IMR-90 (cell line): ENCODE measurements around the gene ITPKA. TPM values are rescaled to one million over a fixed set of nuclear protein-coding genes. Genes with fewer than 3 reads are reported as not detected.

Experiments
- ATAC-seq: fragments of 200-7000 bp; cut with Tn5 transposase; 2 replicates; pipeline ENCODE4 v1.9.1; 2020; ENCODE audit warnings: low read depth, mild to moderate bottlenecking, moderate library complexity
- BruUV-seq: library from RNA; stranded (reverse); fragments of 400-500 nt; replicated peaks from 2 replicates; lab custom pipeline; 2021; lab: Mats Ljungman, UMichigan
- CTCF ChIA-PET: fragments of 300-600 bp; formaldehyde crosslinking; extraction: SDS; loops from one replicate; lab custom pipeline; 2021; ENCODE audit warnings: antibody characterized with exemption; lab: Yijun Ruan, JAX
- POLR2A ChIA-PET: fragments of 300-600 bp; sonication (Branson Sonifier 250); formaldehyde crosslinking; loops from one replicate; lab custom pipeline; 2022; ENCODE audit warnings: antibody characterized with exemption; ENCODE audit not compliant: unreplicated experiment; lab: Charles Lee
- DNase-seq: peaks from one replicate; pipeline ENCODE4 v3.0.0; 2013
- H2AFZ ChIP-seq: replicated peaks from 2 replicates; pipeline ENCODE3; 2013; ENCODE audit warnings: low read length, mild to moderate bottlenecking; ENCODE audit not compliant: poor library complexity
- H2AK5ac ChIP-seq: 2 replicates; pipeline ENCODE4 v1.6.1; 2013; ENCODE audit warnings: low read depth, low read length, inconsistent platforms
- H2AK9ac ChIP-seq: replicated peaks from 2 replicates; pipeline ENCODE3; 2013; ENCODE audit warnings: mild to moderate bottlenecking, low read depth, low read length, moderate library complexity; ENCODE audit not compliant: poor library complexity
- H2BK120ac ChIP-seq: 2 replicates; pipeline ENCODE4 v1.6.1; 2013; ENCODE audit warnings: low read depth, low read length, inconsistent platforms
- H2BK15ac ChIP-seq: 3 replicates; pipeline ENCODE4 v1.6.1; 2013; ENCODE audit warnings: low read depth, low read length, inconsistent platforms
- H2BK20ac ChIP-seq: 2 replicates; pipeline ENCODE4 v1.6.1; 2013; ENCODE audit warnings: low read depth, mild to moderate bottlenecking, inconsistent platforms, low read length, moderate library complexity
- H2BK5ac ChIP-seq: 2 replicates; pipeline ENCODE4 v1.6.1; 2013; ENCODE audit warnings: mild to moderate bottlenecking, low read depth, low read length, inconsistent platforms; ENCODE audit not compliant: poor library complexity, severe bottlenecking
- H3K14ac ChIP-seq: replicated peaks from 2 replicates; pipeline ENCODE4 v1.6.1; 2013; ENCODE audit warnings: low read depth, low read length, inconsistent platforms
- H3K18ac ChIP-seq: 2 replicates; pipeline ENCODE4 v1.6.1; 2013; ENCODE audit warnings: low read depth, low read length, control low read depth
- H3K23ac ChIP-seq: 2 replicates; pipeline ENCODE4 v1.6.1; 2013; ENCODE audit warnings: low read depth, low read length, inconsistent platforms
- H3K27ac ChIP-seq: 2 replicates; pipeline ENCODE4 v1.5.1; 2013; ENCODE audit warnings: mild to moderate bottlenecking, control low read depth, low read length; ENCODE audit not compliant: insufficient read depth
- H3K27me3 ChIP-seq: 2 replicates; pipeline ENCODE4 v1.6.1; 2013; ENCODE audit warnings: low read length; ENCODE audit not compliant: control insufficient read depth, insufficient read depth
- H3K36me3 ChIP-seq: 2 replicates; pipeline ENCODE4 v1.6.1; 2013; ENCODE audit warnings: low read length, mixed read lengths; ENCODE audit not compliant: control insufficient read depth, insufficient read depth
- H3K4ac ChIP-seq: 2 replicates; pipeline ENCODE4 v1.6.1; 2013; ENCODE audit warnings: low read depth, low read length, inconsistent platforms
- H3K4me1 ChIP-seq: 2 replicates; pipeline ENCODE4 v1.6.1; 2013; ENCODE audit warnings: low read length, mixed read lengths; ENCODE audit not compliant: control insufficient read depth, insufficient read depth
- H3K4me2 ChIP-seq: 2 replicates; pipeline ENCODE4 v1.6.1; 2013; ENCODE audit warnings: low read depth, mild to moderate bottlenecking, control low read depth, low read length, moderate library complexity
- H3K4me3 ChIP-seq: 2 replicates; pipeline ENCODE4 v1.5.1; 2013; ENCODE audit warnings: low read depth, mild to moderate bottlenecking, control low read depth, low read length, moderate library complexity; ENCODE audit not compliant: insufficient read depth
- H3K56ac ChIP-seq: 2 replicates; pipeline ENCODE4 v1.6.1; 2013; ENCODE audit warnings: low read length, inconsistent platforms; ENCODE audit not compliant: insufficient read depth; ENCODE audit errors: extremely low read depth
- H3K79me1 ChIP-seq, 2 experiments: 2 replicates each; pipeline ENCODE4 v1.6.1; 2013; ENCODE audit warnings: low read length in 2 of 2, inconsistent platforms in 1 of 2, low read depth in 1 of 2
- H3K9ac ChIP-seq: 2 replicates; pipeline ENCODE4 v1.6.1; 2013; ENCODE audit warnings: low read depth, low read length, control low read depth
- H3K9me1 ChIP-seq: 2 replicates; pipeline ENCODE4 v1.6.1; 2013; ENCODE audit warnings: low read length, inconsistent platforms; ENCODE audit not compliant: insufficient read depth
- H3K9me3 ChIP-seq: 2 replicates; pipeline ENCODE4 v1.6.1; 2013; ENCODE audit warnings: low read length; ENCODE audit not compliant: control insufficient read depth, insufficient read depth
- H4K20me1 ChIP-seq: 2 replicates; pipeline ENCODE4 v1.6.1; 2013; ENCODE audit warnings: low read length, inconsistent platforms; ENCODE audit not compliant: insufficient read depth
- H4K5ac ChIP-seq: 2 replicates; pipeline ENCODE4 v1.6.1; 2013; ENCODE audit warnings: mild to moderate bottlenecking, low read depth, low read length, control low read depth
- H4K8ac ChIP-seq, 2 experiments: 2 replicates each; pipeline ENCODE4 v1.6.1; 2013; ENCODE audit warnings: low read depth in 2 of 2, low read length in 2 of 2, control low read depth in 1 of 2, inconsistent platforms in 1 of 2
- H4K91ac ChIP-seq: 2 replicates; pipeline ENCODE4 v1.6.1; 2013; ENCODE audit warnings: low read depth, low read length, inconsistent platforms; ENCODE audit not compliant: insufficient read depth
- BHLHE40 ChIP-seq: fragments of 150-350 bp; IDR thresholded peaks from 2 replicates; pipeline ENCODE4 v1.6.1; 2016; ENCODE audit warnings: mild to moderate bottlenecking, low read depth, low read length
- CEBPB ChIP-seq: IDR thresholded peaks from 2 replicates; pipeline ENCODE4 v1.6.1; 2012; ENCODE audit warnings: low read depth, low read length, improper control_type of control experiment
- CHD1 ChIP-seq: IDR thresholded peaks from 2 replicates; pipeline ENCODE4 v1.6.1; 2012; ENCODE audit warnings: low read depth, low read length, improper control_type of control experiment
- CTCF ChIP-seq: conservative IDR thresholded peaks from 2 replicates; pipeline ENCODE4 v1.5.1; 2012; ENCODE audit warnings: mild to moderate bottlenecking, low read depth, low read length, improper control_type of control experiment
- ELK1 ChIP-seq: fragments of 150-350 bp; IDR thresholded peaks from 2 replicates; pipeline ENCODE4 v1.6.1; 2016; ENCODE audit warnings: low read depth, mild to moderate bottlenecking, low read length, moderate library complexity, borderline replicate concordance
- FOS ChIP-seq: fragments of 150-350 bp; IDR thresholded peaks from 2 replicates; pipeline ENCODE4 v1.6.1; 2016; ENCODE audit warnings: low read depth, low read length
- MAFK ChIP-seq: IDR thresholded peaks from 2 replicates; pipeline ENCODE4 v1.6.1; 2012; ENCODE audit warnings: low read depth, low read length, improper control_type of control experiment
- MAZ ChIP-seq: IDR thresholded peaks from 2 replicates; pipeline ENCODE4 v1.6.1; 2012; ENCODE audit warnings: low read depth, mild to moderate bottlenecking, low read length, improper control_type of control experiment, moderate library complexity, borderline replicate concordance
- MXI1 ChIP-seq: IDR thresholded peaks from 2 replicates; pipeline ENCODE4 v1.6.1; 2012; ENCODE audit warnings: low read depth, mild to moderate bottlenecking, low read length, moderate library complexity, borderline replicate concordance
- NFE2L2 ChIP-seq: fragments of 150-350 bp; IDR thresholded peaks from 2 replicates; pipeline ENCODE4 v1.6.1; 2016; ENCODE audit warnings: low read depth, mild to moderate bottlenecking, low read length
- POLR2A ChIP-seq: IDR thresholded peaks from 2 replicates; pipeline ENCODE4 v1.6.1; 2012; ENCODE audit warnings: mild to moderate bottlenecking, low read depth, low read length
- RAD21 ChIP-seq: IDR thresholded peaks from 2 replicates; pipeline ENCODE4 v1.6.1; 2012; ENCODE audit warnings: low read length, improper control_type of control experiment
- RCOR1 ChIP-seq: IDR thresholded peaks from 2 replicates; pipeline ENCODE4 v1.6.1; 2012; ENCODE audit warnings: mild to moderate bottlenecking, low read length, improper control_type of control experiment; ENCODE audit not compliant: insufficient replicate concordance
- RFX5 ChIP-seq: IDR thresholded peaks from 2 replicates; pipeline ENCODE4 v1.8.0; 2012; ENCODE audit warnings: low read depth, mild to moderate bottlenecking, low read length, moderate library complexity
- SMC3 ChIP-seq: fragments of 150-350 bp; IDR thresholded peaks from 2 replicates; pipeline ENCODE4 v1.6.1; 2016; ENCODE audit warnings: low read depth, mild to moderate bottlenecking, antibody characterized with exemption, low read length, moderate library complexity
- USF2 ChIP-seq: fragments of 150-350 bp; IDR thresholded peaks from 2 replicates; pipeline ENCODE4 v1.6.1; 2017; ENCODE audit warnings: mild to moderate bottlenecking, antibody characterized with exemption, low read length, low read depth
- WGBS, 2 experiments: methylation state at CpG; one replicate each; pipeline versions ENCODE4 v1.1.5 to v1.1.7; 2013; ENCODE audit warnings: missing lambda C conversion rate in 2 of 2; ENCODE audit not compliant: insufficient read length in 1 of 2; ENCODE audit errors: extremely low coverage in 2 of 2; 5-methylcytosine and 5-hydroxymethylcytosine counted together
- dilution Hi-C: fragments of 300-500 bp; cut with HindIII; formaldehyde crosslinking; loops from one replicate; pipeline ENCODE4 v1.14.3; 2018; ENCODE audit warnings: low sequenced_read_pairs; ENCODE audit not compliant: unreplicated experiment
- in situ Hi-C: fragments of 300-500 bp; cut with MboI; formaldehyde crosslinking; loops from 3 replicates; pipeline ENCODE4 v1.14.3; 2019; ENCODE audit warnings: low sequenced_read_pairs, inconsistent platforms, mixed read lengths
- intact Hi-C: fragments of 100-400 bp; cut with micrococcal nuclease; formaldehyde crosslinking; loops from 2 replicates; pipeline ENCODE4 v1.10.0; 2022
- polyA plus RNA-seq, 3 experiments: library from polyadenylated mRNA; depleted of rRNA; stranded (reverse); fragments of >200 nt; gene quantifications; 2 replicates each; pipeline ENCODE4 v1.2.3, GENCODE V29; 2012; ENCODE audit warnings: low replicate concordance in 1 of 3
- total RNA-seq: library from RNA; depleted of rRNA; stranded (reverse); fragments of >200 nt; gene quantifications from 2 replicates; pipeline ENCODE4 v1.2.3, GENCODE V29; 2012

ITPKA gene
- total and polyA plus RNA-seq, 2 of the 4 experiments (the other 2 are of a cell fraction), result 1.1 to 1.8 TPM

GRCh38 chr15:41545218-41545617, 51.5 kb downstream of the ITPKA start:
- Histone ChIP-seq H3K4me1 (no peaks in the 10 kb centered on the region; the same call in none of the 2 replicates), H3K9me1 (peaks cover 3% of the 10 kb centered on the region; the same call in 1 of the 2 replicates), H3K56ac (no peak overlapping the region), H4K8ac (no peak overlapping the region; a peak in 1 of 4 replicates), H2AK9ac (peak overlapping the region; percentile 65), H3K27me3 (no peaks in the 10 kb centered on the region), H4K91ac (no peak overlapping the region), H4K20me1 (peaks cover 3% of the 10 kb centered on the region; the same call in 1 of the 2 replicates), H3K79me1 (peaks cover 13 to 34% of the 10 kb centered on the region in 2 experiments; a peak in 3 of 4 replicates), H3K14ac (no peak overlapping the region), H4K5ac (no peak overlapping the region), H2AFZ (peak overlapping the region; percentile 4), H3K9ac (no peak overlapping the region), H3K4me3 (no peak overlapping the region), H3K23ac (no peak overlapping the region), H2BK15ac (no peak overlapping the region), H3K27ac (no peak overlapping the region), H3K18ac (no peak overlapping the region), H2BK20ac (no peak overlapping the region), H2AK5ac (no peak overlapping the region), H2BK5ac (no peak overlapping the region), H3K9me3 (no peaks in the 10 kb centered on the region), H2BK120ac (no peak overlapping the region; the same call in 1 of the 2 replicates), H3K4ac (no peak overlapping the region), H3K4me2 (no peak overlapping the region), H3K36me3 (no peaks in the 10 kb centered on the region)
- no peak for ATAC-seq
- dilution Hi-C loops, result no loop called here
- no TSS peak for BruUV-seq
- ChIA-PET CTCF (no interaction called here), POLR2A (no interaction called here)
- no peak for DNase-seq
- intact Hi-C loops, result no loop called here
- in situ Hi-C loops, result no loop called here
- no peak for TF ChIP-seq RFX5
- TF ChIP-seq CTCF, result no peak
- TF ChIP-seq MAZ, result no peak
- no peak for TF ChIP-seq NFE2L2
- TF ChIP-seq MAFK, result no peak
- TF ChIP-seq SMC3, result no peak
- TF ChIP-seq RCOR1, result no peak
- TF ChIP-seq USF2, result no peak
- no peak for TF ChIP-seq FOS
- no peak for TF ChIP-seq CEBPB
- TF ChIP-seq ELK1, result no peak
- TF ChIP-seq MXI1, result no peak
- TF ChIP-seq POLR2A, result no peak
- TF ChIP-seq CHD1, result no peak
- TF ChIP-seq RAD21, result no peak
- TF ChIP-seq BHLHE40, result no peak
- WGBS, 2 experiments, result 100% methylated on average over 2 of the region's 3 CpGs; no CpG with 5 or more reads in 1 of the 2 experiments
